HepG2 (cell line): Measurements from ENCODE around the gene GUCY1A1. TPM values are rescaled to one million over a fixed set of nuclear protein-coding genes. Genes with fewer than 3 reads are reported as not detected.

ENCODE experiments used
- ATAC-seq: fragments of 200-7000 bp; cut with Tn5 transposase; 3 replicates; pipeline ENCODE4 v1.9.1; 2020; ENCODE audit warnings: mild to moderate bottlenecking, moderate library complexity
- BruUV-seq: library from RNA; stranded (reverse); fragments of 400-500 nt; replicated peaks from 2 replicates; lab custom pipeline; 2021; lab: Mats Ljungman, UMichigan
- CTCF ChIA-PET: fragments of 300-600 bp; formaldehyde crosslinking; extraction: SDS; loops from one replicate; lab custom pipeline; 2021; ENCODE audit warnings: low total read pairs, inconsistent platforms, low intra/inter-chr PET ratio; lab: Yijun Ruan, JAX
- POLR2A ChIA-PET: fragments of 350-600 bp; sonication (Branson Sonifier 250); formaldehyde crosslinking; loops from one replicate; lab custom pipeline; 2020; ENCODE audit warnings: antibody characterized with exemption, inconsistent platforms; lab: Yijun Ruan, JAX
- DNase-seq: peaks from one replicate; pipeline ENCODE4 v3.0.0-alpha.2; 2015; ENCODE audit warnings: low spot score
- FAIRE-seq: peaks from 3 replicates; lab custom pipeline; 2011; peaks lifted over from hg19 to GRCh38; lab: Jason Lieb, UNC
- H2AFZ ChIP-seq: one replicate; pipeline ENCODE4 v1.6.1; 2011; ENCODE audit warnings: low read length, inconsistent platforms
- H3K27ac ChIP-seq: fragments of 300-600 bp; 3 replicates; pipeline ENCODE4 v1.8.0; 2011; ENCODE audit warnings: mixed run types, mild to moderate bottlenecking, mixed read lengths, low read length, inconsistent platforms; ENCODE audit not compliant: insufficient read depth; ENCODE audit errors: extremely low read length
- H3K27me3 ChIP-seq, 2 experiments: fragments of 200-600 bp in 1 of 2; 2 replicates in 1 of 2; 3 replicates in 1 of 2; pipeline versions ENCODE4 v1.6.0 to v1.8.0; 2011; ENCODE audit warnings: low read length in 2 of 2, mild to moderate bottlenecking in 2 of 2, moderate library complexity in 2 of 2, inconsistent platforms in 1 of 2; ENCODE audit not compliant: insufficient read depth in 2 of 2, control insufficient read depth in 1 of 2
- H3K36me3 ChIP-seq, 2 experiments: fragments of 200-600 bp in 1 of 2; replicated peaks in 1 of 2; 2 replicates in 1 of 2; 3 replicates in 1 of 2; pipeline versions ENCODE4 v1.5.1 to v1.8.0; 2011; ENCODE audit warnings: low read length in 2 of 2, inconsistent platforms in 1 of 2; ENCODE audit not compliant: insufficient read depth in 2 of 2, control insufficient read depth in 1 of 2
- H3K4me1 ChIP-seq: 2 replicates; pipeline ENCODE4 v1.5.1; 2012; ENCODE audit warnings: low read length, inconsistent platforms; ENCODE audit not compliant: insufficient read depth
- H3K4me2 ChIP-seq: 2 replicates; pipeline ENCODE4 v1.6.0; 2011; ENCODE audit warnings: low read depth, low read length, inconsistent platforms
- H3K4me3 ChIP-seq, 3 experiments: fragments of 200-600 bp in 1 of 3; sonication (generic), shearing (Covaris generic) in 1 of 3; replicated peaks in 1 of 3; 2 replicates each; pipeline ENCODE4 v1.5.1; 2011 to 2016; ENCODE audit warnings: low read length in 3 of 3, inconsistent platforms in 2 of 3, low read depth in 2 of 3, mild to moderate bottlenecking in 2 of 3, control low read depth in 1 of 3, mixed read lengths in 1 of 3; ENCODE audit not compliant: insufficient read depth in 1 of 3
- H3K79me2 ChIP-seq: one replicate; pipeline ENCODE4 v1.6.1; 2011; ENCODE audit warnings: low read length, inconsistent platforms; ENCODE audit not compliant: insufficient read depth
- H3K9ac ChIP-seq: 2 replicates; pipeline ENCODE4 v1.6.0; 2011; ENCODE audit warnings: mild to moderate bottlenecking, low read depth, low read length, inconsistent platforms; ENCODE audit not compliant: insufficient read depth
- H3K9me3 ChIP-seq: 2 replicates; pipeline ENCODE4 v1.5.1; 2012; ENCODE audit warnings: mild to moderate bottlenecking, low read length
- H4K20me1 ChIP-seq: 2 replicates; pipeline ENCODE4 v1.6.0; 2011; ENCODE audit warnings: inconsistent platforms, mild to moderate bottlenecking, low read length, moderate library complexity; ENCODE audit not compliant: insufficient read depth
- ATF6 ChIP-seq: sonication (generic); formaldehyde crosslinking; conservative IDR thresholded peaks from 2 replicates; pipeline ENCODE4 v1.4.0; 2020; ENCODE audit warnings: missing genetic modification reagents
- FOXM1 ChIP-seq: sonication (generic); formaldehyde crosslinking; IDR thresholded peaks from 2 replicates; pipeline ENCODE4 v1.5.0; 2020; ENCODE audit warnings: missing genetic modification reagents
- HMGA1 ChIP-seq: sonication (generic); formaldehyde crosslinking; conservative IDR thresholded peaks from 2 replicates; pipeline ENCODE4 v1.4.0; 2020; ENCODE audit warnings: missing genetic modification reagents
- ISL2 ChIP-seq: sonication (generic); formaldehyde crosslinking; IDR thresholded peaks from 2 replicates; pipeline ENCODE4 v1.5.0; 2020; ENCODE audit warnings: missing genetic modification reagents
- NFE2L2 ChIP-seq: fragments of 150-350 bp; IDR thresholded peaks from 2 replicates; pipeline ENCODE4 v1.6.1; 2014; ENCODE audit warnings: low read length
- SNAPC4 ChIP-seq: sonication (generic); formaldehyde crosslinking; IDR thresholded peaks from 2 replicates; pipeline ENCODE4 v1.4.0; 2020; ENCODE audit warnings: mild to moderate bottlenecking, missing genetic modification reagents
- SP4 ChIP-seq: sonication (generic); formaldehyde crosslinking; IDR thresholded peaks from 2 replicates; pipeline ENCODE4 v1.8.1; 2023; ENCODE audit warnings: mild to moderate bottlenecking, missing genetic modification reagents
- STAT6 ChIP-seq: sonication (generic); formaldehyde crosslinking; IDR thresholded peaks from 2 replicates; pipeline ENCODE4 v1.4.0; 2020; ENCODE audit warnings: missing genetic modification reagents, mild to moderate bottlenecking, borderline replicate concordance
- ZNF232 ChIP-seq: sonication (generic); formaldehyde crosslinking; IDR thresholded peaks from 2 replicates; pipeline ENCODE4 v1.4.0; 2020; ENCODE audit warnings: missing genetic modification reagents, borderline replicate concordance
- ZNF326 ChIP-seq: sonication (generic); formaldehyde crosslinking; IDR thresholded peaks from 2 replicates; pipeline ENCODE4 v1.4.0; 2020; ENCODE audit warnings: missing genetic modification reagents, borderline replicate concordance
- ZNF343 ChIP-seq: sonication (generic); formaldehyde crosslinking; IDR thresholded peaks from 2 replicates; pipeline ENCODE4 v1.4.0; 2020; ENCODE audit warnings: mild to moderate bottlenecking, missing genetic modification reagents
- ZNF644 ChIP-seq: IDR thresholded peaks from 2 replicates; pipeline ENCODE4 v1.6.1; 2016; ENCODE audit warnings: low read depth
- ZNF790 ChIP-seq: sonication (generic); formaldehyde crosslinking; IDR thresholded peaks from 2 replicates; pipeline ENCODE4 v1.8.0; 2022; ENCODE audit warnings: missing genetic modification reagents, mild to moderate bottlenecking, borderline replicate concordance
- ZNF83 ChIP-seq: sonication (generic); formaldehyde crosslinking; IDR thresholded peaks from 2 replicates; pipeline ENCODE4 v1.4.0; 2020; ENCODE audit warnings: missing genetic modification reagents, mild to moderate bottlenecking, borderline replicate concordance
- ZNF841 ChIP-seq: sonication (generic); formaldehyde crosslinking; IDR thresholded peaks from 2 replicates; pipeline ENCODE4 v1.8.1; 2023; ENCODE audit warnings: missing genetic modification reagents, borderline replicate concordance
- WGBS: methylation state at CpG from one replicate; pipeline ENCODE4 v1.1.6; 2017; ENCODE audit warnings: low lambda C conversion rate; 5-methylcytosine and 5-hydroxymethylcytosine counted together
- in situ Hi-C: cut with HindIII; loops from 2 replicates; pipeline ENCODE4 v1.10.0; 2017; ENCODE audit warnings: low pct_unique_long_range_greater_than_20kb; ENCODE audit not compliant: extremely low pct_ligation_motif_present
- intact Hi-C: fragments of 100-400 bp; cut with micrococcal nuclease; formaldehyde crosslinking; loops from one replicate; pipeline ENCODE4 v1.10.0; 2022; ENCODE audit not compliant: unreplicated experiment
- polyA plus RNA-seq, 8 experiments: library from polyadenylated mRNA; depleted of rRNA in 3 of 8; stranded (reverse) in 7 of 8; unstranded in 1 of 8; fragments of >200 nt; fragmentation: Illumina TruSeq in 4 of 8; extraction: Trizol in 4 of 8; gene quantifications; 2 replicates each; pipeline versions ENCODE4 v1.2.1 to v1.2.3, GENCODE V29; 2011 to 2016; ENCODE audit warnings: low read depth in 4 of 8, missing spikeins in 1 of 8, mixed read lengths in 1 of 8; ENCODE audit not compliant: insufficient read depth in 1 of 8
- total RNA-seq, 5 experiments: library from RNA; depleted of rRNA; stranded (reverse); fragments of >200 nt; fragmentation: Illumina TruSeq; extraction: Trizol; gene quantifications; 2 replicates each; pipeline ENCODE4 v1.2.3, GENCODE V29; 2016; ENCODE audit warnings: low read depth in 1 of 5

The GUCY1A1 gene
- total and polyA plus RNA-seq, 2 of the 13 experiments (the other 11 are each of a cell fraction or from before 2014, with no cell fraction given), result not detected

- Histone ChIP-seq H2AFZ (no peak overlapping the region), H3K9ac (no peak overlapping the region), H3K36me3 (no peaks in the 10 kb centered on the region), H3K27ac (no peak overlapping the region), H3K4me1 (no peaks in the 10 kb centered on the region), H3K79me2 (no peaks in the 10 kb centered on the region), H3K9me3 (no peaks in the 10 kb centered on the region), H4K20me1 (no peaks in the 10 kb centered on the region), H3K4me2 (no peak overlapping the region), H3K27me3 (no peaks in the 10 kb centered on the region), H3K4me3 (no peak overlapping the region)
- intact Hi-C loops (no loop called here), in situ Hi-C loops (no loop called here)
- BruUV-seq, result no TSS peak
- CTCF ChIA-PET, result no interaction called here
- 6% methylated on average over 2 of the region's 2 CpGs for WGBS
- FAIRE-seq (no peak), DNase-seq (no peak), ATAC-seq (no peak)
- POLR2A ChIA-PET, result no interaction called here
- TF ChIP-seq STAT6 (no peak), HMGA1 (no peak), ZNF343 (CRISPR knock-in tag) (no peak), ZNF83 (no peak), SP4 (CRISPR knock-in tag) (no peak), ZNF790 (CRISPR knock-in tag) (no peak), ATF6 (CRISPR knock-in tag) (no peak), NFE2L2 (no peak), ZNF841 (CRISPR knock-in tag) (no peak), ISL2 (no peak), ZNF644 (CRISPR knock-in tag) (no peak), ZNF232 (no peak), SNAPC4 (CRISPR knock-in tag) (no peak), FOXM1 (CRISPR knock-in tag) (no peak), ZNF326 (CRISPR knock-in tag) (no peak)
Observed at GRCh38 chr4:155675709-155676429, 9.2 kb downstream of the GUCY1A1 start.
